Measurements from ENCODE around the gene SNPH. TPM values are rescaled to one million over a fixed set of nuclear protein-coding genes. Genes with fewer than 3 reads are reported as not detected.

SNPH gene
- total RNA-seq, 4 donors from 2014 or later = 9.6 to 29.5 (median 17.3) TPM

DNA sequence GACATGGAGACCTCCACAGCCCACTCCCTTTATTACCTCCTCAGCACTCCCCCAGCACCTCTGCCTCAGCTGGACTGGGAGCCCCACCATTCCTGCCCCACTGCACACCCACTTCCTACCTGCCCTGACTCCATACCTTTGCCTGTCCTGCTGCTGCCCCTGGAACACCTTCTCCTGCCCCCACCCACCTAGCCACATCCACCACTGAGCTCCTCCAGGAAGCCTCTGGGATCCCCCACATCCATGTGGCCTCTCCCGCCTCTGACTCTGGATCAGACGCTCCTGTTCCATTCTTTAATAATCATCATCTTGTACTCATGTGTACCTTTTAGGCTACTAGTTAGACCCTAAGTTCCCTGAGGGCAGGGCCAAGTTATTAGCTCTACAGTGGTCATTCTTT lies 65.0 kb downstream of the SNPH start:
- peak; percentile 64 for DNase-seq (ENCODE audit: extremely low spot score)
- Histone ChIP-seq H3K27ac (replicated peaks in 1 of 4) (peak overlapping the region in 3 of 4 donors; percentile 93 to 99 (median 98)), H3K4me1 (peaks cover 51 to 77% (median 52%) of the 10 kb centered on the region in 4 donors), H3K9me3 (no peaks in the 10 kb centered on the region), H3K27me3 (no peaks in the 10 kb centered on the region), H3K4me3 (no peak overlapping the region), H3K36me3 (peaks cover 0 to 21% (median 2%) of the 10 kb centered on the region in 4 donors)
- TF ChIP-seq EP300 (IDR thresholded peaks at IDR 0.05) (no peak), POLR2AphosphoS5 (IDR thresholded peaks at IDR 0.05) (no peak), POLR2A (IDR thresholded peaks at IDR 0.05; ENCODE audit: low read depth) (no peak)
- TF ChIP-seq, protein P1, sequence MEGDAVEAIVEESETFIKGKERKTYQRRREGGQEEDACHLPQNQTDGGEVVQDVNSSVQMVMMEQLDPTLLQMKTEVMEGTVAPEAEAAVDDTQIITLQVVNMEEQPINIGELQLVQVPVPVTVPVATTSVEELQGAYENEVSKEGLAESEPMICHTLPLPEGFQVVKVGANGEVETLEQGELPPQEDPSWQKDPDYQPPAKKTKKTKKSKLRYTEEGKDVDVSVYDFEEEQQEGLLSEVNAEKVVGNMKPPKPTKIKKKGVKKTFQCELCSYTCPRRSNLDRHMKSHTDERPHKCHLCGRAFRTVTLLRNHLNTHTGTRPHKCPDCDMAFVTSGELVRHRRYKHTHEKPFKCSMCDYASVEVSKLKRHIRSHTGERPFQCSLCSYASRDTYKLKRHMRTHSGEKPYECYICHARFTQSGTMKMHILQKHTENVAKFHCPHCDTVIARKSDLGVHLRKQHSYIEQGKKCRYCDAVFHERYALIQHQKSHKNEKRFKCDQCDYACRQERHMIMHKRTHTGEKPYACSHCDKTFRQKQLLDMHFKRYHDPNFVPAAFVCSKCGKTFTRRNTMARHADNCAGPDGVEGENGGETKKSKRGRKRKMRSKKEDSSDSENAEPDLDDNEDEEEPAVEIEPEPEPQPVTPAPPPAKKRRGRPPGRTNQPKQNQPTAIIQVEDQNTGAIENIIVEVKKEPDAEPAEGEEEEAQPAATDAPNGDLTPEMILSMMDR (IDR thresholded peaks at IDR 0.05) = no peak
- intact Hi-C loops (cut with DNase I) = no loop called here
- WGBS = 91% methylated on average over 2 of the region's 2 CpGs

DNA sequence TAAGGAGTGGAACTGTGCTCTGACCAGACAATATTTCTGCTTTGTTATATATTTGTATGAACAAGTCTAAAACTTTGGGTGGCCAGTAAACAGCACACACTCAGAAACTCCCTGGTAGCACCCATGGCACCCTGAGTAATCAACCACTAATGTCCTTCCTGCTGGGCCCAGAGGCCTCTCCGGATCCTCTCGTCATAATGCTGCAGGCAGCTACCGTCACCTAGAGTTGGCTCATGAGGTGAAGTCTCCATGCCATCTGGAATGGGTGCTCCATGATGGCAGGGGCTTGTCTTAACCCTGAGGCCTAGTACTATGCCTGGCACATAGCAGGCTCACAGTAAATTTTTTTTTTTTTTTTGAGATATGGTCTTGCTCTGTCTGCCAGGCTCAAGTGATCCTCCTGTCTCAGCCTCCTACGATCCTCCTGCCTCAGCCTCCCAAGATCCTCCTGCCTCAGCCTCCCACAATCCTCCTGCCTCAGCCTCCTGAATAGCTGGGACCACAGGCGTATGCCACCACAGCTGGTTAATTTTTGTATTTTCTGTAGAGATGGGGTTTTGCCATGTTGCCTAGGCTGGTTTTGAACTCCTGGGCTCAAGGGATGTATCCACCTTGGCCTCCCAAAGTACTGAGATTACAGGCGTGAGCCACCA lies 65.8 kb downstream of the SNPH start:
- Histone ChIP-seq H3K27ac (replicated peaks in 1 of 4) (peak overlapping the region in 1 of 4 donors; percentile 33), H3K9me3 (no peaks in the 10 kb centered on the region), H3K4me3 (no peak overlapping the region), H3K36me3 (peaks cover 0 to 21% (median 2%) of the 10 kb centered on the region in 4 donors), H3K27me3 (no peaks in the 10 kb centered on the region), H3K4me1 (peaks cover 51 to 76% (median 52%) of the 10 kb centered on the region in 4 donors)
- TF ChIP-seq EP300 (IDR thresholded peaks at IDR 0.05) (no peak), POLR2A (IDR thresholded peaks at IDR 0.05; ENCODE audit: low read depth) (no peak), POLR2AphosphoS5 (IDR thresholded peaks at IDR 0.05) (no peak)
- TF ChIP-seq, protein P1 (IDR thresholded peaks at IDR 0.05) = no peak
- WGBS = 95% methylated on average over 6 of the region's 6 CpGs
- DNase-seq (ENCODE audit: extremely low spot score) = peak; percentile 57
- intact Hi-C loops (cut with DNase I) = no loop called here

DNA sequence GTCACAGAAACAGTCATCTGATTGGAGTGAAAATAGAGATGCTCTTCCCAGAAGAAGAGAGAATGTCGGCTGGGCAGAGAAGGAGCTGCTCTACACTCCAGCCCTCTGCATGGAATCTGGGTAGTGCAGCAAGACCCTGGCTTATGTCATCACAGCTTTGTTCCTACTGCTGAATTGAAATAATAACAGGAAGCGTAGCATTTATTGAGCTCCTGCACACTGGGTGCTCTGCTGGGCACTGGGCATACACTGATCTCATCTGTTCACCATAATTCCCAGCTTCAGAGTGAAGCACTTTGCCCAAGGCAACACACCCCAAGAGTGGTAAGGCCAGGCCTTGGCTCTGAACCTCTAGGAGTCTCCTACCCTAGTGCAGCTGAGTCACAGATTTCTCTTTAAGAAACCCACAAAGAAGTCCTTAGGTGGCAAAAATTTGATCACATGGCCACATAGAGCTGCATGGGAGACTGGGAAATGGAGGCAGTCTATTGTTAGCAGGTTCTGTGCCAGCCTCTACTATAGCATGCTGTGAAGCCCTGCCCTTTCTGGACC lies 66.7 kb downstream of the SNPH start:
- TF ChIP-seq POLR2AphosphoS5 (IDR thresholded peaks at IDR 0.05) = peak in 1 of 2 donors; percentile 34
- TF ChIP-seq, protein P1 (IDR thresholded peaks at IDR 0.05) = no peak
- peaks cover 0 to 21% (median 2%) of the 10 kb centered on the region in 4 donors for H3K36me3 ChIP-seq
- 86% methylated on average over 2 of the region's 2 CpGs for WGBS
- no peak overlapping the region for H3K4me3 ChIP-seq
- no peaks in the 10 kb centered on the region for H3K9me3 ChIP-seq
- no peak overlapping the region for H3K27ac ChIP-seq (replicated peaks in 1 of 4)
- intact Hi-C loops (cut with DNase I) = no loop called here
- DNase-seq (ENCODE audit: extremely low spot score) = peak; percentile 42
- no peaks in the 10 kb centered on the region for H3K27me3 ChIP-seq
- peaks cover 51 to 76% (median 52%) of the 10 kb centered on the region in 4 donors for H3K4me1 ChIP-seq

DNA sequence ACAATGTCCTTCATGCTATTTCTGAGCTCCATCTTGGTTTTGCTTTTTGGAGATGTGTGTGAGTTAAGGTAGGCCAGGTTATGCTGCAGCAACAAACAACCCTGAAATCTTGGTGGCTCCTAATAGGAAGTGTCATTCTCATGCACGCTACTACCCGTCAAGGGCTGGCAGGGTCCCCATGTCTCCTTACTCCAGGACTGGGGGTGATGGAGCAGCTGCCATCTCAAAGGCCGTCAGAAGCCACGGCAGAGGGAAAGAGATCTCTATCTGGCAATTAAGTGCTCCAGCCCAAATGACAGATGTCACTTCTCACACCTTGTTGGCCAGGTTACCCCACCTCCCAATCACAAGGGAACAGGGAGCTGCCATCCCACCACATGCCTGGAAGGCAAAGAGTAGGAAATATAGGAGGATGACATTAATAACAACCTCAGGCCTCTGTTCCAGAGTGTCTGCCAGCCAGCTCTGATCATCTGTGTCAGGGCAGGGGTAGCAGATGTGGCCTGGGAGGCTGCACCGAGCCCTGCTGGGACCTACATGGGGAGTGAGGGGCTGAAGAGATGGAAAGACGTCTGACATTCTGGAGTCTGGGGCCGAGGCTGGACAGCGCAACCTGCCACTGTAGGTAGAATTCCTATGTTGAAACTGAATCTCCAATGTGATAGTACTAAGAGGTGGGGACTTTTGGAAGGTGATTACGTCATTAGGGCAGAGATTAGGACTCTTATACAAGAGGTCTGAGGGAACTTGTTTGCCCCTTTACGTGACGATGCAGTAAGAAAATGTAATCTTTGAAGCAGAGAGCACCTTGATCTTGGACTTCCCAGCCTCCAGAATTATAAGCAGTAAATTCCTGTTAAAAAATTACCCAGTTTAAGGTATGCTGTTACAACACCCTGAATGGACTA lies 67.6 kb downstream of the SNPH start:
- peaks cover 0 to 21% (median 2%) of the 10 kb centered on the region in 4 donors for H3K36me3 ChIP-seq
- TF ChIP-seq, protein P1 (IDR thresholded peaks at IDR 0.05) = no peak
- TF ChIP-seq POLR2AphosphoS5 (IDR thresholded peaks at IDR 0.05) (no peak), POLR2A (IDR thresholded peaks at IDR 0.05; ENCODE audit: low read depth) (no peak), EP300 (IDR thresholded peaks at IDR 0.05) (no peak)
- 94% methylated on average over 11 of the region's 11 CpGs for WGBS
- peaks cover 48 to 76% (median 51%) of the 10 kb centered on the region in 4 donors for H3K4me1 ChIP-seq
- peak; percentile 47 for DNase-seq (ENCODE audit: extremely low spot score)
- no peak overlapping the region for H3K4me3 ChIP-seq
- intact Hi-C loops (cut with DNase I) = no loop called here
- no peak overlapping the region for H3K27ac ChIP-seq (replicated peaks in 1 of 4)
- no peaks in the 10 kb centered on the region for H3K27me3 ChIP-seq
- no peaks in the 10 kb centered on the region for H3K9me3 ChIP-seq

Measured in esophagus muscularis mucosa (tissue), 4 donors.